ENCODE data around the gene RBBP5.

The RBBP5 gene

GRCh38 chr1:205056956-205057568 lies 64.7 kb downstream of the RBBP5 start:
- no peaks in the 10 kb centered on the region for H3K9me3 ChIP-seq (ENCODE audit: low read length)
- H3K36me3 ChIP-seq (ENCODE audit: insufficient read depth, low read length), result no peaks in the 10 kb centered on the region
- no peaks in the 10 kb centered on the region for H4K20me1 ChIP-seq (ENCODE audit: insufficient read depth, low read length)
- H3K4me1 ChIP-seq (ENCODE audit: insufficient read depth, low read length, severe bottlenecking), result no peaks in the 10 kb centered on the region
- H3K9me2 ChIP-seq (ENCODE audit: low read depth, low read length), result no peaks in the 10 kb centered on the region
- TF ChIP-seq EZH2 (IDR thresholded peaks at IDR 0.05; ENCODE audit: borderline replicate concordance, low read length) (no peak), CTCF (IDR thresholded peaks at IDR 0.05; ENCODE audit: low read length) (no peak)
- H3F3A ChIP-seq (ENCODE audit: insufficient read depth, low read length), result no peaks in the 10 kb centered on the region
- H3K27me3 ChIP-seq (ENCODE audit: insufficient read depth, low read length), result peaks cover 7% of the 10 kb centered on the region; the same call in 1 of the 2 replicates
- no peak overlapping the region for H3K4me2 ChIP-seq (ENCODE audit: low read length)
- H3K79me2 ChIP-seq (ENCODE audit: insufficient read depth, low read length), result no peaks in the 10 kb centered on the region
- no peak overlapping the region for H3K9ac ChIP-seq (ENCODE audit: low read length)
- no peak overlapping the region for H2AFZ ChIP-seq (ENCODE audit: low read length)
- no peak overlapping the region for H3K4me3 ChIP-seq (ENCODE audit: low read depth, low read length, poor library complexity, severe bottlenecking)
- no peak overlapping the region for H3K27ac ChIP-seq (ENCODE audit: low read depth, low read length, poor library complexity, severe bottlenecking)

- no peak overlapping the region for H2AFZ ChIP-seq (ENCODE audit: low read length)
- H3K27me3 ChIP-seq (ENCODE audit: insufficient read depth, low read length), result peaks cover 7% of the 10 kb centered on the region; the same call in 1 of the 2 replicates
- no peak overlapping the region for H3K4me2 ChIP-seq (ENCODE audit: low read length)
- no peaks in the 10 kb centered on the region for H3K9me3 ChIP-seq (ENCODE audit: low read length)
- no peaks in the 10 kb centered on the region for H3F3A ChIP-seq (ENCODE audit: insufficient read depth, low read length)
- H3K79me2 ChIP-seq (ENCODE audit: insufficient read depth, low read length), result no peaks in the 10 kb centered on the region
- H3K4me1 ChIP-seq (ENCODE audit: insufficient read depth, low read length, severe bottlenecking), result no peaks in the 10 kb centered on the region
- no peaks in the 10 kb centered on the region for H4K20me1 ChIP-seq (ENCODE audit: insufficient read depth, low read length)
- no peaks in the 10 kb centered on the region for H3K9me2 ChIP-seq (ENCODE audit: low read depth, low read length)
- H3K4me3 ChIP-seq (ENCODE audit: low read depth, low read length, poor library complexity, severe bottlenecking), result no peak overlapping the region
- TF ChIP-seq CTCF (IDR thresholded peaks at IDR 0.05; ENCODE audit: low read length) (no peak), EZH2 (IDR thresholded peaks at IDR 0.05; ENCODE audit: borderline replicate concordance, low read length) (no peak)
- no peak overlapping the region for H3K9ac ChIP-seq (ENCODE audit: low read length)
- no peak overlapping the region for H3K27ac ChIP-seq (ENCODE audit: low read depth, low read length, poor library complexity, severe bottlenecking)
- H3K36me3 ChIP-seq (ENCODE audit: insufficient read depth, low read length), result no peaks in the 10 kb centered on the region
Observed at GRCh38 chr1:205056188-205056611, 65.6 kb downstream of the RBBP5 start.

GRCh38 chr1:205054013-205054412 lies 67.8 kb downstream of the RBBP5 start:
- H3K79me2 ChIP-seq (ENCODE audit: insufficient read depth, low read length), result no peaks in the 10 kb centered on the region
- no peak overlapping the region for H3K27ac ChIP-seq (ENCODE audit: low read depth, low read length, poor library complexity, severe bottlenecking)
- no peaks in the 10 kb centered on the region for H3K9me3 ChIP-seq (ENCODE audit: low read length)
- H3K4me1 ChIP-seq (ENCODE audit: insufficient read depth, low read length, severe bottlenecking), result no peaks in the 10 kb centered on the region
- H3K36me3 ChIP-seq (ENCODE audit: insufficient read depth, low read length), result no peaks in the 10 kb centered on the region
- H2AFZ ChIP-seq (ENCODE audit: low read length), result no peak overlapping the region
- peaks cover 7% of the 10 kb centered on the region; the same call in 1 of the 2 replicates for H3K27me3 ChIP-seq (ENCODE audit: insufficient read depth, low read length)
- no peaks in the 10 kb centered on the region for H3K9me2 ChIP-seq (ENCODE audit: low read depth, low read length)
- H3K4me3 ChIP-seq (ENCODE audit: low read depth, low read length, poor library complexity, severe bottlenecking), result no peak overlapping the region
- H3K4me2 ChIP-seq (ENCODE audit: low read length), result no peak overlapping the region
- no peaks in the 10 kb centered on the region for H3F3A ChIP-seq (ENCODE audit: insufficient read depth, low read length)
- TF ChIP-seq EZH2 (IDR thresholded peaks at IDR 0.05; ENCODE audit: borderline replicate concordance, low read length) (no peak), CTCF (IDR thresholded peaks at IDR 0.05; ENCODE audit: low read length) (no peak)
- no peak overlapping the region for H3K9ac ChIP-seq (ENCODE audit: low read length)
- no peaks in the 10 kb centered on the region for H4K20me1 ChIP-seq (ENCODE audit: insufficient read depth, low read length)

All from OCI-LY1 (cell line).